ENCODE data around the gene WDR77. TPM values are rescaled to one million over a fixed set of nuclear protein-coding genes. Genes with fewer than 3 reads are reported as not detected.

WDR77 gene
- total RNA-seq, 2 donors from 2014 or later, result 29.9 to 44.0 TPM

DNA sequence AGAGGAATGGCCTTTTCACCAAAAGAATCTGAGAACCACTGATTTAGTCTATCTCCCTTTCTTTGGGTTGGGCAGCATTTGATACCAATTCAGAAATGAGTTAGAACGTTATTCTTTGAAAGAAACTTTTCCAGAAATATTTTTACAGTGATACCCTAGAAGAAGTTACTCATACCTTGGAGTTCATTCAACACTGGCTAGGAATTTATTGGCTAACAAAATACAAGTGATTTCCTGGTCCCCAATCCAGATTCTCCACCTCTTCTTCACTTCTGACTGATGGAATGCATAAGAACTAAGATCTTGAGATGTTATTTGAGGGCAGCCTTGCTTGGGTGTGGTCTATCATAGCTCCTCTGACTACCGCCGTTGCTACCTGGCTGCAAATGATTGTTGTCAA, 34.1 kb upstream of the WDR77 start:
- H3K27me3 ChIP-seq, result no peaks in the 10 kb centered on the region
- H3K9me3 ChIP-seq, result no peaks in the 10 kb centered on the region
- no peak for TF ChIP-seq CTCF (IDR thresholded peaks at IDR 0.05)
- no peaks in the 10 kb centered on the region for H3K36me3 ChIP-seq
- H3K27ac ChIP-seq, result no peak overlapping the region
- H3K4me3 ChIP-seq, result no peak overlapping the region
- H3K4me1 ChIP-seq, result peaks cover 0 to 14% of the 10 kb centered on the region in 2 donors
- DNase-seq (ENCODE audit: low spot score), result no peak

DNA sequence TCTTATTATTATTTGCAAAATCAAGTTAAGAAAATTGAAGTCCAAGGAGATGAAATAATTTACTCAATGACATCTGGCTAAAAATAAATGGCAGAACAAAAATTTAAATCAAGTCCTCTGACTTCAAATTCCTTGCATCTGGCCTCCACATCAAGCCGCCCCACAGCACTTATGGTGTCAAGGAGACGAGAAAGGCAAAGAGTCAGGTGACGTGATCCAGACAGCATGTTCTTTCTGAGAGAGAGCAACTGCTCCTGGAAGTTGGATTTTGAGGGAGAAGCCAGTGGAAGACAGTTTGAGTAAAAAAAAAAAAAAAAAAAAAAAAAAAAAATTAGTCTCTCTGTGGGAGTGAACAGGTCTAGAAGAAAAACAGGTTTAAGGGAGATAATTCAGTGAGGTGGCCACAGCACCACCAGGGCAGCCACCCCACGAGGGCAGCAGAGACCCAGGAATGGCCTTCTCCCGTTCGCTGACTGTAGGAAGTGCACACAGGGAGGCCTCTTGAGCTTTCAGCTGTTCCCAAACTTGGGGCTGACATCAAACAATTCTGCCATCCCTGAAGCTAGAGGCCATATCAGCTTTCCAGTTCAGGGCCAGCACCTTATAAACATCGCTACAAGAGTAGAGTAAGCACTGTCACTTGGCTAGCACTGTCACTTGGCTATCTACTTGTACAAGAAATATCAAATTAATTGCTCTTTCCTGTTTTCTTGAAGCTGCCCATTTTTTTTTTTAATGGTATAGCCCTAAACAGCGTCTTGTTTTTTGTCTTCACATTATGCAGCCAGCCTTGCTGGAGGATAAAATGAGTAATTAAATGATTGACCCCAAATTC, 32.5 kb upstream of the WDR77 start:
- Histone ChIP-seq H3K4me1 (peaks cover 0 to 23% of the 10 kb centered on the region in 2 donors), H3K4me3 (no peak overlapping the region), H3K27me3 (no peaks in the 10 kb centered on the region), H3K27ac (no peak overlapping the region), H3K36me3 (no peaks in the 10 kb centered on the region), H3K9me3 (no peaks in the 10 kb centered on the region)
- TF ChIP-seq CTCF (IDR thresholded peaks at IDR 0.05), result peak; percentile 55 to 77
- peak; percentile 84 for DNase-seq (ENCODE audit: low spot score)

DNA sequence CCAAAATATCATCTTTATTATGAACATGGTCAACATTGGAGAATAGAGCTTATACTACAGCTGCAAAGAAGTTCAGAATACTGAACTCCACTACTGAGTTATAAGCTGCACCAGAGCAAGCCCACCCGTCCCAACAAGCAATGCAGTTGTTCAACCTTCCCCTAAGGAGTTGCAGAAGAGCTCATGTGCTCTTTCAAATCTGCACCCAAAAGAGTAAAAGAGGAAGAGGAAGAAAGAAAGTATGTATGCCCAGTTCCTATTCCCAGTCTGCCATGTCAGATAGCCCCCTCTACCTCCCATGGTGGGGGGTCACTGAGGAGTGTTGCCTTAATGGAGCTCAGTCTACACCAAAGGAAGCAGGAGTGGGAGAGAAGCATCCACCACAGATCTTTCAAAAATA, 31.6 kb upstream of the WDR77 start:
- Histone ChIP-seq H3K27ac (no peak overlapping the region), H3K36me3 (no peaks in the 10 kb centered on the region), H3K4me1 (peaks cover 0 to 32% of the 10 kb centered on the region in 2 donors)

DNA sequence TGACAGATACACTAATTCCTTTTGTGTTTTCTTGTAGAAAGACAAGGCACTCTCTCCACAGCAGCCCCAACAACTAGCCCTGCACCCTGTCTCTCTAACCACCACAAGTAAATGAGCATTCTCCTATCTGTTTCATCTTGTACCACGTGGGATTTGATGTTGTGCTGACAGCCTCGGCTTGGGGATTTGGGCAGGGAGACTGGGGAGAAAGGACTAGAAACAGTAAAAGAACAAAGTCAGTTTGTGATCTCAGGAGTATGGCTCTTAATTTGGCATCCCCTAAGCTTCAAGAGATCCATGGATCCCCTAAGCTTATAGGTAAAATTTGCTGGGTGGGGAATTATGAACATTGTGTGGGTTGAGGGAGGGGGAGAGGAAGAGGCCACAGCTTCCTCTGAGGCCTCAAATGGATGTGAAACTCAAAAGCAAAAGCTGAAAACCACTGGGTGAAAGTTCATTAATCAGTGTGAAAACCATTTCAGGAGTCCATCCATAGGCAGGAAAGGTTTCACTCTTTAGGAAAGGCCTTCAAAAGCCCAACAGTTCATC, 27.8 kb upstream of the WDR77 start:
- DNase-seq (ENCODE audit: low spot score), result no peak
- no peak for TF ChIP-seq CTCF (IDR thresholded peaks at IDR 0.05)
- peaks cover 0 to 36% of the 10 kb centered on the region in 2 donors for H3K4me1 ChIP-seq
- H3K4me3 ChIP-seq, result no peak overlapping the region
- H3K27ac ChIP-seq, result peak overlapping the region in 1 of 2 donors; percentile 25
- no peaks in the 10 kb centered on the region for H3K9me3 ChIP-seq
- no peaks in the 10 kb centered on the region for H3K27me3 ChIP-seq
- no peaks in the 10 kb centered on the region for H3K36me3 ChIP-seq

More for the DNA sequence above, 31.6 kb upstream of the WDR77 start:
- Histone ChIP-seq H3K27me3 (no peaks in the 10 kb centered on the region), H3K4me3 (no peak overlapping the region), H3K9me3 (no peaks in the 10 kb centered on the region)
- no peak for TF ChIP-seq CTCF (IDR thresholded peaks at IDR 0.05)
- DNase-seq (ENCODE audit: low spot score), result no peak

- no peak for TF ChIP-seq CTCF (IDR thresholded peaks at IDR 0.05)
- Histone ChIP-seq H3K27ac (peak overlapping the region in 1 of 2 donors; percentile 25), H3K4me3 (no peak overlapping the region), H3K4me1 (peaks cover 0 to 34% of the 10 kb centered on the region in 2 donors), H3K36me3 (peaks cover 4% of the 10 kb centered on the region), H3K27me3 (no peaks in the 10 kb centered on the region), H3K9me3 (no peaks in the 10 kb centered on the region)
- DNase-seq (ENCODE audit: low spot score), result no peak
These were observed 27.2 kb upstream of the WDR77 start for GRCh38 chr1:111476214-111476613.

Measured in right atrium auricular region (tissue), 2 donors.